ENCODE results near the gene CCL14. TPM values are rescaled to one million over a fixed set of nuclear protein-coding genes. Genes with fewer than 3 reads are reported as not detected.
A peak's percentile ranks its signal among the peaks of the same experiment; 100 is the strongest.

The CCL14 gene
- total RNA-seq, 1 experiment from 2014 or later: not detected

DNA sequence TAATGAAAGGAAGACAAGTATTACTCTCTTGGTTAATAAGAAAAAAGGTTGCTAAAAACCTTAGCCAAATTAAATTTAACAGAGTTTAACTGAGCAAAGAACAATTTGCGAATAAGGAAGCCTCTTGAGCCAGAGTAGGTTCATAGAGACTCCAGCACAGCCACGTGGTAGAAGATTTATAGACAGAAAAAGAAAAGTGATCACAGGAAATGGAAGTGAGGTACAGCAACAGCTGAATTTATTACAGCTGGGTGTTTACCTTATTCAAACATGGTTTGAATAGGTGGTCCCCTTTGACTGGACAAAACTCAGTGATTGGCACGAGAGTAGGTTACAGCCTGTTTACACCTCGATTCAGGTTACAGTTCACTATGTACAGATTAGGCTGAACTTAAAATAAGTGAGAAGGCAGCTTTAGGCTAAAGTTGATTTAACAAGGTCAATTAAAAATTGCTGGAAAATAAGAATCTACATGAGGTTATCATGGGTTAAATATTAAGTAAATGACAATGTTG, 18.1 kb upstream of the CCL14 start:
- H3K4me3 Mint-ChIP-seq (ENCODE audit: unreplicated experiment): no peak overlapping the region
- H3K27me3 Mint-ChIP-seq (ENCODE audit: insufficient read depth, unreplicated experiment): no peaks in the 10 kb centered on the region
- peaks cover 18% of the 10 kb centered on the region for H3K4me1 Mint-ChIP-seq (ENCODE audit: low read depth, unreplicated experiment)
- no peak overlapping the region for H3K4me3 ChIP-seq (ENCODE audit: low read depth, low read length)
- H3K4me1 ChIP-seq: peaks cover 24% of the 10 kb centered on the region
- H3K27me3 ChIP-seq (replicated peaks; ENCODE audit: control insufficient read depth, insufficient read depth, low read length): no peaks in the 10 kb centered on the region
- TF ChIP-seq, protein P1, sequence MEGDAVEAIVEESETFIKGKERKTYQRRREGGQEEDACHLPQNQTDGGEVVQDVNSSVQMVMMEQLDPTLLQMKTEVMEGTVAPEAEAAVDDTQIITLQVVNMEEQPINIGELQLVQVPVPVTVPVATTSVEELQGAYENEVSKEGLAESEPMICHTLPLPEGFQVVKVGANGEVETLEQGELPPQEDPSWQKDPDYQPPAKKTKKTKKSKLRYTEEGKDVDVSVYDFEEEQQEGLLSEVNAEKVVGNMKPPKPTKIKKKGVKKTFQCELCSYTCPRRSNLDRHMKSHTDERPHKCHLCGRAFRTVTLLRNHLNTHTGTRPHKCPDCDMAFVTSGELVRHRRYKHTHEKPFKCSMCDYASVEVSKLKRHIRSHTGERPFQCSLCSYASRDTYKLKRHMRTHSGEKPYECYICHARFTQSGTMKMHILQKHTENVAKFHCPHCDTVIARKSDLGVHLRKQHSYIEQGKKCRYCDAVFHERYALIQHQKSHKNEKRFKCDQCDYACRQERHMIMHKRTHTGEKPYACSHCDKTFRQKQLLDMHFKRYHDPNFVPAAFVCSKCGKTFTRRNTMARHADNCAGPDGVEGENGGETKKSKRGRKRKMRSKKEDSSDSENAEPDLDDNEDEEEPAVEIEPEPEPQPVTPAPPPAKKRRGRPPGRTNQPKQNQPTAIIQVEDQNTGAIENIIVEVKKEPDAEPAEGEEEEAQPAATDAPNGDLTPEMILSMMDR (IDR thresholded peaks at IDR 0.05; ENCODE audit: insufficient read depth in 1 of 2, low read depth in 1 of 2, low read length in 1 of 2, severe bottlenecking in 1 of 2, unreplicated experiment in 1 of 2): no peak
- no peak overlapping the region for H3K27ac Mint-ChIP-seq (ENCODE audit: unreplicated experiment)
- peaks cover 15% of the 10 kb centered on the region for H3K9me3 Mint-ChIP-seq (ENCODE audit: unreplicated experiment)
- no peaks in the 10 kb centered on the region for H3K36me3 Mint-ChIP-seq (ENCODE audit: insufficient read depth, unreplicated experiment)
- no TSS peak for BruUV-seq (replicated peaks)
- peaks cover 4% of the 10 kb centered on the region; the same call in 1 of the 2 replicates for H3K9me3 ChIP-seq
- intact Hi-C loops (cut with micrococcal nuclease; ENCODE audit: unreplicated experiment): no loop called here
- no peaks in the 10 kb centered on the region for H3K36me3 ChIP-seq (ENCODE audit: control insufficient read depth, insufficient read depth, low read length)
- no peak for DNase-seq
- POLR2A ChIA-PET: no interaction called here
- CTCF ChIA-PET: interaction anchor here (0.6 kb wide), 1 partner anchor 215 kb away, joined by 4 read pairs; no protein-coding TSS in a partner anchor

DNA sequence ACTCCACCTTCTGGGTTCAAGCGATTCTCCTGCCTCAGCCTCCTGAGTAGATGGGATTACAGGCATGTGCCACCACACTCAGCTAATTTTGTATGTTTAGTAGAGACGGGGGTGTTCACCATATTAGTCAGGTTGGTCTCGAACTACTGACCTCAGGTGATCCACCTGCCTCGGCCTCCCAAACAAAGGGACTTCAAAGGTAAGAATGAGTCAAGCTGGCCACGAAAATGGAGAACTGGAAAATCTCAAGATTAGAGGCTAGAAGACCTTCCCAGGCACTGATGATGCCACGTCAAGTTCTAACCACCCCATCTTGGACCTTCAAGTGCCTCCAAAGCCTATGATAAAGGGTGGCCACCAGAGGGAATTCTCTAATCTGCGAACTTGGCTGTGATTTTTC, 16.1 kb upstream of the CCL14 start:
- DNase-seq: no peak
- Mint-ChIP-seq H3K9me3 (ENCODE audit: unreplicated experiment) (peaks cover 2% of the 10 kb centered on the region), H3K36me3 (ENCODE audit: insufficient read depth, unreplicated experiment) (no peaks in the 10 kb centered on the region), H3K4me1 (ENCODE audit: low read depth, unreplicated experiment) (peaks cover 18% of the 10 kb centered on the region), H3K4me3 (ENCODE audit: unreplicated experiment) (no peak overlapping the region), H3K27me3 (ENCODE audit: insufficient read depth, unreplicated experiment) (no peaks in the 10 kb centered on the region), H3K27ac (ENCODE audit: unreplicated experiment) (no peak overlapping the region)
- POLR2A ChIA-PET: no interaction called here
- Histone ChIP-seq H3K36me3 (ENCODE audit: control insufficient read depth, insufficient read depth, low read length) (no peaks in the 10 kb centered on the region), H3K4me1 (peaks cover 24% of the 10 kb centered on the region), H3K27me3 (replicated peaks; ENCODE audit: control insufficient read depth, insufficient read depth, low read length) (no peaks in the 10 kb centered on the region), H3K9me3 (peaks cover 3% of the 10 kb centered on the region; the same call in 1 of the 2 replicates), H3K4me3 (ENCODE audit: low read depth, low read length) (no peak overlapping the region)
- CTCF ChIA-PET: no interaction called here
- TF ChIP-seq, protein P1 (IDR thresholded peaks at IDR 0.05; ENCODE audit: insufficient read depth in 1 of 2, low read depth in 1 of 2, low read length in 1 of 2, severe bottlenecking in 1 of 2, unreplicated experiment in 1 of 2): no peak
- BruUV-seq (replicated peaks): no TSS peak
- intact Hi-C loops (cut with micrococcal nuclease; ENCODE audit: unreplicated experiment): no loop called here

DNA sequence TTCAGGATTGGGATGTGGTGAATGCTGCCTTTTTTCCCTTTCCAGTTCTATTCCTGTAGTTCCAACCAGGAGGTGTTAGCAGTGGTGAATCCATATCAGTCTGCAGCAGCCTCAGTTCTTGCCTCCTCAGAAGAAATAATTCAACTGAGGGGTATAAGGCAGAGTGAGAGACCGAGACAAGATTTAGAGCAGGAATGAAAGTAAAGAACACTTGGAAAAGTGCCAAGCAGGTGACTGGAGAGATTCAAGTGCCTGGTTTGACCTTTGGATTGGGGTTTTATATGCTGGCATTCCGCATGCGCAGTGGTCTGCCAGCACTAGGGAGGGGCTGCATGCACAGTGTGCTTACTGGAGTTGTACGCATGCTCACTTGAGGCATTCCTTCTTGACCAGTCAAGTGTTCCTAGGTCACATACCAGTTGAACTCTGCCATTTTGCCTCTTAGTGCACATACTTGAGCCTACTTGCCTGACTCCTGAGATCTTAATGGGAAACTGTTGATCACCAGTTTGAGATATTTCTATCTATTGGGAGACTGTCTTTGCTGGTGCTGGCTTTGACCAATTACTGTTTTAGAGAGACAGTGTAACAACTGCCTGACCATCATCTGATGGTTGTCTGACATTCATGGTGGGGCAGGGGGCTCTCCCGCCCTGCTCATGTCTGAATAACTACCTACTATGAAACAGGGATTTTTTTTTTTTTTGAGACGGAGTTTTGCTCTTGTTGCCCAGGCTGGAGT, 15.5 kb upstream of the CCL14 start:
- ChIA-PET CTCF (interaction anchor here (0.6 to 1.4 kb wide), 2 partner anchors 23 to 33 kb away, joined by 3 read pairs; no protein-coding TSS in a partner anchor), POLR2A (no interaction called here)
- H3K36me3 Mint-ChIP-seq (ENCODE audit: insufficient read depth, unreplicated experiment): no peaks in the 10 kb centered on the region
- Histone ChIP-seq H3K36me3 (ENCODE audit: control insufficient read depth, insufficient read depth, low read length) (no peaks in the 10 kb centered on the region), H3K27me3 (replicated peaks; ENCODE audit: control insufficient read depth, insufficient read depth, low read length) (no peaks in the 10 kb centered on the region), H3K4me1 (peaks cover 21% of the 10 kb centered on the region), H3K9me3 (no peaks in the 10 kb centered on the region), H3K4me3 (ENCODE audit: low read depth, low read length) (no peak overlapping the region)
- H3K4me3 Mint-ChIP-seq (ENCODE audit: unreplicated experiment): no peak overlapping the region
- peak; percentile 33 to 73 for DNase-seq
- no peaks in the 10 kb centered on the region for H3K9me3 Mint-ChIP-seq (ENCODE audit: unreplicated experiment)
- TF ChIP-seq, protein P1 (IDR thresholded peaks at IDR 0.05; ENCODE audit: insufficient read depth in 1 of 2, low read depth in 1 of 2, low read length in 1 of 2, severe bottlenecking in 1 of 2, unreplicated experiment in 1 of 2): no peak
- H3K27me3 Mint-ChIP-seq (ENCODE audit: insufficient read depth, unreplicated experiment): no peaks in the 10 kb centered on the region
- H3K27ac Mint-ChIP-seq (ENCODE audit: unreplicated experiment): no peak overlapping the region
- intact Hi-C loops (cut with micrococcal nuclease; ENCODE audit: unreplicated experiment): no loop called here
- BruUV-seq (replicated peaks): no TSS peak
- H3K4me1 Mint-ChIP-seq (ENCODE audit: low read depth, unreplicated experiment): peaks cover 18% of the 10 kb centered on the region

Measured in Caco-2 (cell line).